H1 (cell line): ENCODE measurements around the gene PTPN1. TPM values are rescaled to one million over a fixed set of nuclear protein-coding genes. Genes with fewer than 3 reads are reported as not detected.

Experiments
- CTCF ChIA-PET: fragments of 300-600 bp; sonication (Branson Sonifier 250); formaldehyde crosslinking; loops from one replicate; lab custom pipeline; 2021; ENCODE audit not compliant: partially characterized antibody; lab: Charles Lee
- POLR2A ChIA-PET: fragments of 300-600 bp; sonication (Branson Sonifier 250); formaldehyde crosslinking; loops from one replicate; lab custom pipeline; 2021; ENCODE audit warnings: inconsistent platforms; ENCODE audit not compliant: partially characterized antibody; lab: Charles Lee
- DNase-seq, 2 experiments: peaks; one replicate each; pipeline versions ENCODE4 v3.0.0 to v3.0.0-alpha.2; 2010 to 2022; ENCODE audit warnings: low spot score in 2 of 2, low read depth in 1 of 2, mixed read lengths in 1 of 2
- FAIRE-seq: peaks from 2 replicates; lab custom pipeline; 2011; peaks lifted over from hg19 to GRCh38; lab: Jason Lieb, UNC
- H2AFZ ChIP-seq: 2 replicates; pipeline ENCODE4 v1.8.1; 2012; ENCODE audit warnings: low read length, inconsistent platforms
- H2AK5ac ChIP-seq: 2 replicates; pipeline ENCODE4 v1.6.1; 2013; ENCODE audit warnings: low read depth, low read length
- H2BK120ac ChIP-seq: replicated peaks from 2 replicates; pipeline ENCODE3; 2013; ENCODE audit warnings: low read depth, low read length, inconsistent platforms
- H2BK12ac ChIP-seq: 2 replicates; pipeline ENCODE4 v1.6.1; 2013; ENCODE audit warnings: low read depth, low read length
- H2BK15ac ChIP-seq: 2 replicates; pipeline ENCODE4 v1.6.1; 2013; ENCODE audit warnings: low read length
- H2BK20ac ChIP-seq: 2 replicates; pipeline ENCODE4 v1.6.1; 2013; ENCODE audit warnings: low read length
- H2BK5ac ChIP-seq: 2 replicates; pipeline ENCODE4 v1.6.1; 2013; ENCODE audit warnings: low read depth, low read length
- H3K14ac ChIP-seq: 2 replicates; pipeline ENCODE4 v1.6.1; 2013; ENCODE audit warnings: inconsistent platforms; ENCODE audit not compliant: insufficient read length
- H3K18ac ChIP-seq: 2 replicates; pipeline ENCODE4 v1.6.1; 2013; ENCODE audit warnings: low read length; ENCODE audit errors: extremely low read depth
- H3K23ac ChIP-seq: 2 replicates; pipeline ENCODE4 v1.6.1; 2013; ENCODE audit warnings: inconsistent platforms; ENCODE audit not compliant: insufficient read length
- H3K23me2 ChIP-seq: 2 replicates; pipeline ENCODE4 v1.6.1; 2013; ENCODE audit warnings: low read depth, low read length
- H3K27ac ChIP-seq: 2 replicates; pipeline ENCODE4 v1.6.1; 2011; ENCODE audit warnings: low read depth, low read length, inconsistent platforms
- H3K27me3 ChIP-seq, 4 experiments: replicated peaks in 1 of 4; 1 replicate in 1 of 4; 2 replicates in 3 of 4; pipeline versions ENCODE4 v1.6.1 to v1.8.1; 2011 to 2013; ENCODE audit warnings: low read length in 3 of 4, mild to moderate bottlenecking in 3 of 4, inconsistent platforms in 2 of 4, mixed read lengths in 2 of 4, moderate library complexity in 1 of 4; ENCODE audit not compliant: control insufficient read depth in 3 of 4, insufficient read depth in 3 of 4; ENCODE audit errors: extremely low read depth in 1 of 4
- H3K36me3 ChIP-seq, 4 experiments: 2 replicates each; pipeline versions ENCODE4 v1.6.1 to v1.8.1; 2011 to 2013; ENCODE audit warnings: mild to moderate bottlenecking in 4 of 4, low read length in 3 of 4, moderate library complexity in 2 of 4, control low read depth in 1 of 4, inconsistent platforms in 1 of 4; ENCODE audit not compliant: insufficient read depth in 4 of 4, control insufficient read depth in 2 of 4
- H3K4ac ChIP-seq: replicated peaks from 2 replicates; pipeline ENCODE3; 2013; ENCODE audit warnings: low read length, low read depth, mixed read lengths, inconsistent platforms; ENCODE audit not compliant: insufficient read length
- H3K4me1 ChIP-seq, 4 experiments: replicated peaks in 1 of 4; 1 replicate in 1 of 4; 2 replicates in 3 of 4; pipeline versions ENCODE4 v1.6.1 to v1.8.1; 2011 to 2013; ENCODE audit warnings: low read length in 3 of 4, inconsistent platforms in 2 of 4, mixed read lengths in 1 of 4; ENCODE audit not compliant: insufficient read depth in 4 of 4, control insufficient read depth in 3 of 4
- H3K4me2 ChIP-seq, 2 experiments: 2 replicates each; pipeline versions ENCODE4 v1.6.1 to v1.8.1; 2011 to 2013; ENCODE audit warnings: low read depth in 2 of 2, low read length in 2 of 2, control low read depth in 1 of 2, inconsistent platforms in 1 of 2, mild to moderate bottlenecking in 1 of 2; ENCODE audit not compliant: insufficient read depth in 1 of 2
- H3K4me3 ChIP-seq, 4 experiments: fragments of 200-600, 300-600 bp in 1 of 4; sonication (generic), shearing (Covaris generic), sonication (Bioruptor Twin) in 1 of 4; 2 replicates each; pipeline versions ENCODE4 v1.5.1 to v1.8.1; 2011 to 2016; ENCODE audit warnings: low read length in 4 of 4, low read depth in 3 of 4, control low read depth in 2 of 4, inconsistent platforms in 2 of 4, mild to moderate bottlenecking in 2 of 4, mixed read lengths in 1 of 4, moderate library complexity in 1 of 4; ENCODE audit not compliant: insufficient read depth in 2 of 4; ENCODE audit errors: extremely low read depth in 1 of 4
- H3K56ac ChIP-seq: replicated peaks from 2 replicates; pipeline ENCODE3; 2013; ENCODE audit warnings: low read depth, mild to moderate bottlenecking, mixed read lengths, low read length, inconsistent platforms; ENCODE audit not compliant: insufficient read length
- H3K79me1 ChIP-seq: 2 replicates; pipeline ENCODE4 v1.6.1; 2013; ENCODE audit warnings: low read depth, low read length, control low read depth
- H3K79me2 ChIP-seq, 2 experiments: 2 replicates each; pipeline versions ENCODE4 v1.6.1 to v1.8.1; 2012 to 2013; ENCODE audit warnings: low read length in 2 of 2, mild to moderate bottlenecking in 2 of 2, inconsistent platforms in 1 of 2; ENCODE audit not compliant: insufficient read depth in 2 of 2, control insufficient read depth in 1 of 2
- H3K9ac ChIP-seq, 4 experiments: replicated peaks in 1 of 4; 1 replicate in 1 of 4; 2 replicates in 3 of 4; pipeline versions ENCODE4 v1.6.1 to v1.8.1; 2011 to 2013; ENCODE audit warnings: low read depth in 3 of 4, low read length in 3 of 4, control low read depth in 2 of 4, mild to moderate bottlenecking in 2 of 4, moderate library complexity in 2 of 4, inconsistent platforms in 1 of 4; ENCODE audit errors: extremely low read depth in 1 of 4
- H3K9me3 ChIP-seq, 2 experiments: 2 replicates each; pipeline versions ENCODE4 v1.6.1 to v1.8.1; 2012 to 2013; ENCODE audit warnings: mild to moderate bottlenecking in 2 of 2, moderate library complexity in 2 of 2, control low read depth in 1 of 2, inconsistent platforms in 1 of 2, low read depth in 1 of 2, low read length in 1 of 2, mixed read lengths in 1 of 2; ENCODE audit not compliant: insufficient read depth in 2 of 2
- H4K20me1 ChIP-seq, 2 experiments: replicated peaks in 1 of 2; 2 replicates each; pipeline versions ENCODE3 to v1.8.1; 2011 to 2013; ENCODE audit warnings: inconsistent platforms in 2 of 2, low read length in 2 of 2, mild to moderate bottlenecking in 1 of 2; ENCODE audit not compliant: insufficient read depth in 2 of 2, control insufficient read depth in 1 of 2
- H4K5ac ChIP-seq: 2 replicates; pipeline ENCODE4 v1.6.1; 2013; ENCODE audit warnings: low read length, low read depth, mixed read lengths, inconsistent platforms; ENCODE audit not compliant: insufficient read length
- H4K8ac ChIP-seq: 2 replicates; pipeline ENCODE4 v1.8.0; 2013; ENCODE audit warnings: mild to moderate bottlenecking, moderate library complexity, low read length, inconsistent platforms; ENCODE audit not compliant: insufficient read depth; ENCODE audit errors: extremely low read depth
- H4K91ac ChIP-seq: replicated peaks from 2 replicates; pipeline ENCODE3; 2013; ENCODE audit warnings: low read length, mixed read lengths, inconsistent platforms; ENCODE audit not compliant: insufficient read length
- EGR1 ChIP-seq: IDR thresholded peaks from 2 replicates; pipeline ENCODE4 v1.6.1; 2011; ENCODE audit warnings: low read depth, low read length, borderline replicate concordance
- EZH2 ChIP-seq: fragments of 200-600 bp; sonication (generic); IDR thresholded peaks from 2 replicates; pipeline ENCODE4 v1.7.1; 2012; ENCODE audit warnings: low read depth, mild to moderate bottlenecking, moderate library complexity, low read length, inconsistent platforms; ENCODE audit not compliant: severe bottlenecking
- JUND ChIP-seq: IDR thresholded peaks from 2 replicates; pipeline ENCODE4 v1.6.1; 2011; ENCODE audit warnings: mild to moderate bottlenecking, improper control_type of control experiment, low read length
- NANOG ChIP-seq: IDR thresholded peaks from 2 replicates; pipeline ENCODE4 v1.6.1; 2011; ENCODE audit warnings: low read length, low read depth, mild to moderate bottlenecking, inconsistent platforms; ENCODE audit not compliant: insufficient read depth, poor library complexity, severe bottlenecking
- SAP30 ChIP-seq: fragments of 300-600 bp; sonication (generic); IDR thresholded peaks from 2 replicates; pipeline ENCODE4 v1.7.1; 2012; ENCODE audit warnings: low read length, moderate library complexity, mild to moderate bottlenecking, inconsistent platforms; ENCODE audit not compliant: insufficient read depth, insufficient replicate concordance
- WGBS, 2 experiments: shearing (Covaris generic) in 1 of 2; methylation state at CpG; one replicate each; pipeline versions ENCODE4 v1.1.6 to v1.1.7; 2013 to 2015; ENCODE audit warnings: low lambda C conversion rate in 2 of 2, mixed read lengths in 2 of 2, inconsistent platforms in 1 of 2, low coverage in 1 of 2, missing lambda C conversion rate in 1 of 2; ENCODE audit not compliant: insufficient replicate concordance in 2 of 2, insufficient coverage in 1 of 2, insufficient read length in 1 of 2; ENCODE audit errors: extremely low coverage in 1 of 2, missing lambda C conversion rate in 1 of 2; 5-methylcytosine and 5-hydroxymethylcytosine counted together
- polyA plus RNA-seq, 7 experiments: library from polyadenylated mRNA; depleted of rRNA in 3 of 7; stranded (reverse) in 5 of 7; unstranded in 2 of 7; fragments of >200 nt in 5 of 7; fragments of 200-250 nt in 2 of 7; gene quantifications; 1 replicate in 5 of 7; 2 replicates in 1 of 7; 4 replicates in 1 of 7; pipeline versions ENCODE4 v1.2.1 to v1.2.3, GENCODE V29; 2011 to 2013; ENCODE audit warnings: missing spikeins in 2 of 7, mixed read lengths in 2 of 7
- total RNA-seq: library from RNA; stranded (reverse); fragmentation: NEBNext Ultra II Directional; extraction: Animal tissue kit (Norgen Biotek cat#: 25700); gene quantifications from 2 replicates; pipeline ENCODE4 v1.2.1, GENCODE V29; 2021
- TF ChIP-seq, protein P1 (sequence below): IDR thresholded peaks from 2 replicates; pipeline ENCODE4 v1.6.1; 2011; ENCODE audit warnings: low read length, improper control_type of control experiment

The PTPN1 gene
- total and polyA plus RNA-seq, 2 of the 8 experiments (the other 6 are each of a cell fraction or from before 2014, with no cell fraction given): 18.6 to 32.1 TPM

DNA sequence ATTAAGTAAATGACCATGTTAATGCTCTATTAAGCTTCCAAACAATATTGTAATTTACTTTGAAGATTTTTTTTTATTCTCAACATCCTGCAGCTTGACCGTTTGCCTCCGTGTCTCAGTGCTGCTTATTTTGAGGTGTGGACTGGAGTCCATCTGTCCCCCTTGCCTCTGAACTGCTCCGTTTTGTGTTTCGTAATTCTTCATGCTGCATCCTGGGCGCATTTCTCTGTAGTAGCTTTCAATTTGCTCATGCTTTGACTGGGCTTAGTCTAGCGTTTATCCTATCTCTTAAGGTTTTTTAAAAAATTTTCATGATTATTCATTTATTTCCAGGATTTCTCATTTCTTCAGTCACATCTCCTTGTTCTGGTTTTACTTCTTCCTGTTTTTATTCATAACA is 37.8 kb downstream of the PTPN1 start:
- H3K18ac ChIP-seq: no peak overlapping the region
- POLR2A ChIA-PET: interaction anchor here (0.8 to 1.0 kb wide), 2 partner anchors 97 to 243 kb away, joined by 3 read pairs; no protein-coding TSS in a partner anchor
- H3K9me3 ChIP-seq: no peaks in the 10 kb centered on the region
- no peak overlapping the region for H4K5ac ChIP-seq
- H3K14ac ChIP-seq: no peak overlapping the region
- no peak overlapping the region for H3K9ac ChIP-seq
- no peak overlapping the region for H4K91ac ChIP-seq
- H3K23me2 ChIP-seq: peaks cover 2% of the 10 kb centered on the region; the same call in 1 of the 2 replicates
- TF ChIP-seq NANOG (no peak), EZH2 (no peak), SAP30 (no peak), EGR1 (no peak), JUND (no peak)
- TF ChIP-seq, protein P1, sequence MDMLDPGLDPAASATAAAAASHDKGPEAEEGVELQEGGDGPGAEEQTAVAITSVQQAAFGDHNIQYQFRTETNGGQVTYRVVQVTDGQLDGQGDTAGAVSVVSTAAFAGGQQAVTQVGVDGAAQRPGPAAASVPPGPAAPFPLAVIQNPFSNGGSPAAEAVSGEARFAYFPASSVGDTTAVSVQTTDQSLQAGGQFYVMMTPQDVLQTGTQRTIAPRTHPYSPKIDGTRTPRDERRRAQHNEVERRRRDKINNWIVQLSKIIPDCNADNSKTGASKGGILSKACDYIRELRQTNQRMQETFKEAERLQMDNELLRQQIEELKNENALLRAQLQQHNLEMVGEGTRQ: no peak
- TF ChIP-seq, all 59 proteins: peak for 0
- Histone ChIP-seq H2BK12ac (no peak overlapping the region), H2BK15ac (no peak overlapping the region), H3K79me2 (peaks cover 5 to 19% of the 10 kb centered on the region in 2 experiments; a peak in 2 of 4 replicates), H2BK5ac (no peak overlapping the region), H3K27me3 (no peaks in the 10 kb centered on the region), H3K36me3 (no peaks in the 10 kb centered on the region), H3K23ac (no peak overlapping the region), H2AFZ (no peak overlapping the region), H2BK120ac (no peak overlapping the region), H2AK5ac (no peak overlapping the region), H3K27ac (no peak overlapping the region), H3K4me2 (no peak overlapping the region), H3K4ac (no peak overlapping the region), H3K56ac (no peak overlapping the region), H4K8ac (no peak overlapping the region), H3K4me1 (peaks cover 0 to 3% (median 3%) of the 10 kb centered on the region in 4 experiments; a peak in 2 of 7 replicates), H3K4me3 (no peak overlapping the region), H4K20me1 (peaks cover 2% of the 10 kb centered on the region in 2 experiments), H3K79me1 (peaks cover 4% of the 10 kb centered on the region), H2BK20ac (no peak overlapping the region)
- CTCF ChIA-PET: interaction anchor here (1.2 to 2.1 kb wide), 6 partner anchors 10 to 41 kb away, joined by 3 to 6 read pairs (median 3); no protein-coding TSS in a partner anchor
- DNase-seq (no peak), FAIRE-seq (no peak)
- WGBS, 2 experiments: 91% methylated on average over 6 of the region's 6 CpGs; no CpG with 5 or more reads in 1 of the 2 experiments
